SK-N-SH treated with all-trans-retinoic acid at 6 μM for 48 hours (cell line): ENCODE measurements around the gene RIMOC1.

ENCODE experiments used
- RARB ChIP-seq: fragments of 250-450 bp; sonication (Bioruptor Pico); IDR thresholded peaks from 2 replicates; pipeline ENCODE4 v1.8.0; 2021; ENCODE audit warnings: mild to moderate bottlenecking, moderate library complexity
- ZC3H10 ChIP-seq: fragments of 250-450 bp; sonication (Bioruptor Pico); IDR thresholded peaks from 2 replicates; pipeline ENCODE4 v1.5.1; 2021; ENCODE audit warnings: mild to moderate bottlenecking, moderate library complexity
- TF ChIP-seq, protein P1 (sequence below): fragments of 250-450 bp; sonication (Bioruptor Pico); IDR thresholded peaks from 2 replicates; pipeline ENCODE4 v1.8.0; 2021; ENCODE audit warnings: low read depth, mild to moderate bottlenecking, moderate library complexity, borderline replicate concordance

DNA sequence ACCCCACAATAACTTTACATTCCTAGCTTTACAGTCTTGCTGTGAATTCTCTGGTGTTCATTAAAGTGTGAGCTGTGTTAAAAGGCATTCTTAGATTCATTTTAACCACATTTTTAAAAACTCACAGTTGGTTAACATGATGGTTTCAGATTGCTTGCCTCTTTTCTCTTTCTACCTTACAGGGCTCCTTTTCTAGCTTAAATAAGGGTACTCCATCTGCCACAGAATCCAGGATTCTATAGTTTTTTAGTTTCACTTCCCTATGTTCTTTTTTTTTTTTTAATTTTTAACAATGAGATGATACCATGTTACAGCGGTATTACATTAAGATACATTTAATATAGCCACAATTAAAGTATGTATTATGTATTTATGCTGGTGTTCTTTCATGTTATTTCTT lies 17.0 kb downstream of the RIMOC1 start:
- no peak for TF ChIP-seq RARB (CRISPR knock-in tag)
- TF ChIP-seq, protein P1, sequence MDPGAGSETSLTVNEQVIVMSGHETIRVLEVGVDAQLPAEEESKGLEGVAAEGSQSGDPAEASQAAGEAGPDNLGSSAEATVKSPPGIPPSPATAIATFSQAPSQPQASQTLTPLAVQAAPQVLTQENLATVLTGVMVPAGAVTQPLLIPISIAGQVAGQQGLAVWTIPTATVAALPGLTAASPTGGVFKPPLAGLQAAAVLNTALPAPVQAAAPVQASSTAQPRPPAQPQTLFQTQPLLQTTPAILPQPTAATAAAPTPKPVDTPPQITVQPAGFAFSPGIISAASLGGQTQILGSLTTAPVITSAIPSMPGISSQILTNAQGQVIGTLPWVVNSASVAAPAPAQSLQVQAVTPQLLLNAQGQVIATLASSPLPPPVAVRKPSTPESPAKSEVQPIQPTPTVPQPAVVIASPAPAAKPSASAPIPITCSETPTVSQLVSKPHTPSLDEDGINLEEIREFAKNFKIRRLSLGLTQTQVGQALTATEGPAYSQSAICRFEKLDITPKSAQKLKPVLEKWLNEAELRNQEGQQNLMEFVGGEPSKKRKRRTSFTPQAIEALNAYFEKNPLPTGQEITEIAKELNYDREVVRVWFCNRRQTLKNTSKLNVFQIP (CRISPR knock-in tag), result no peak
- TF ChIP-seq ZC3H10 (CRISPR knock-in tag), result no peak
